GM23338 (cell line): ENCODE data around the gene RNGTT.

ENCODE experiments used
- EZH2 ChIP-seq: fragments of 200-600 bp; sonication (generic); IDR thresholded peaks from one replicate; pipeline ENCODE4 v1.8.0; 2017; ENCODE audit warnings: antibody characterized with exemption, mild to moderate bottlenecking, low read depth; ENCODE audit not compliant: unreplicated experiment
- JUNB ChIP-seq: IDR thresholded peaks from one replicate; pipeline ENCODE4 v1.6.1; 2016; ENCODE audit warnings: antibody characterized with exemption; ENCODE audit not compliant: unreplicated experiment
- POLR2AphosphoS5 ChIP-seq: IDR thresholded peaks from 2 replicates; pipeline ENCODE4 v1.6.1; 2016; ENCODE audit warnings: antibody characterized with exemption, low read depth
- TF ChIP-seq, protein P1 (sequence below), 2 experiments: fragments of 200-600 bp in 1 of 2; sonication (generic) in 1 of 2; conservative IDR thresholded peaks; 2 replicates each; pipeline versions ENCODE4 v1.5.1 to v1.6.1; 2016 to 2017; ENCODE audit warnings: antibody characterized with exemption in 2 of 2, low read depth in 2 of 2, mild to moderate bottlenecking in 2 of 2, moderate library complexity in 1 of 2
- TF ChIP-seq, protein P2 (sequence below): fragments of 250-450 bp; sonication (Bioruptor Pico); IDR thresholded peaks from 2 replicates; pipeline ENCODE4 v1.5.0; 2020; ENCODE audit warnings: mild to moderate bottlenecking, moderate library complexity
- TF ChIP-seq, protein P3 (sequence below): IDR thresholded peaks from one replicate; pipeline ENCODE4 v1.6.1; 2018; ENCODE audit warnings: antibody characterized with exemption; ENCODE audit not compliant: unreplicated experiment

- no peak for TF ChIP-seq JUNB
- TF ChIP-seq, protein P1, sequence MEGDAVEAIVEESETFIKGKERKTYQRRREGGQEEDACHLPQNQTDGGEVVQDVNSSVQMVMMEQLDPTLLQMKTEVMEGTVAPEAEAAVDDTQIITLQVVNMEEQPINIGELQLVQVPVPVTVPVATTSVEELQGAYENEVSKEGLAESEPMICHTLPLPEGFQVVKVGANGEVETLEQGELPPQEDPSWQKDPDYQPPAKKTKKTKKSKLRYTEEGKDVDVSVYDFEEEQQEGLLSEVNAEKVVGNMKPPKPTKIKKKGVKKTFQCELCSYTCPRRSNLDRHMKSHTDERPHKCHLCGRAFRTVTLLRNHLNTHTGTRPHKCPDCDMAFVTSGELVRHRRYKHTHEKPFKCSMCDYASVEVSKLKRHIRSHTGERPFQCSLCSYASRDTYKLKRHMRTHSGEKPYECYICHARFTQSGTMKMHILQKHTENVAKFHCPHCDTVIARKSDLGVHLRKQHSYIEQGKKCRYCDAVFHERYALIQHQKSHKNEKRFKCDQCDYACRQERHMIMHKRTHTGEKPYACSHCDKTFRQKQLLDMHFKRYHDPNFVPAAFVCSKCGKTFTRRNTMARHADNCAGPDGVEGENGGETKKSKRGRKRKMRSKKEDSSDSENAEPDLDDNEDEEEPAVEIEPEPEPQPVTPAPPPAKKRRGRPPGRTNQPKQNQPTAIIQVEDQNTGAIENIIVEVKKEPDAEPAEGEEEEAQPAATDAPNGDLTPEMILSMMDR (conservative IDR thresholded peaks at IDR 0.05; ENCODE audit: low read depth in 2 of 2): peak; percentile 59 to 67
- TF ChIP-seq, protein P2, sequence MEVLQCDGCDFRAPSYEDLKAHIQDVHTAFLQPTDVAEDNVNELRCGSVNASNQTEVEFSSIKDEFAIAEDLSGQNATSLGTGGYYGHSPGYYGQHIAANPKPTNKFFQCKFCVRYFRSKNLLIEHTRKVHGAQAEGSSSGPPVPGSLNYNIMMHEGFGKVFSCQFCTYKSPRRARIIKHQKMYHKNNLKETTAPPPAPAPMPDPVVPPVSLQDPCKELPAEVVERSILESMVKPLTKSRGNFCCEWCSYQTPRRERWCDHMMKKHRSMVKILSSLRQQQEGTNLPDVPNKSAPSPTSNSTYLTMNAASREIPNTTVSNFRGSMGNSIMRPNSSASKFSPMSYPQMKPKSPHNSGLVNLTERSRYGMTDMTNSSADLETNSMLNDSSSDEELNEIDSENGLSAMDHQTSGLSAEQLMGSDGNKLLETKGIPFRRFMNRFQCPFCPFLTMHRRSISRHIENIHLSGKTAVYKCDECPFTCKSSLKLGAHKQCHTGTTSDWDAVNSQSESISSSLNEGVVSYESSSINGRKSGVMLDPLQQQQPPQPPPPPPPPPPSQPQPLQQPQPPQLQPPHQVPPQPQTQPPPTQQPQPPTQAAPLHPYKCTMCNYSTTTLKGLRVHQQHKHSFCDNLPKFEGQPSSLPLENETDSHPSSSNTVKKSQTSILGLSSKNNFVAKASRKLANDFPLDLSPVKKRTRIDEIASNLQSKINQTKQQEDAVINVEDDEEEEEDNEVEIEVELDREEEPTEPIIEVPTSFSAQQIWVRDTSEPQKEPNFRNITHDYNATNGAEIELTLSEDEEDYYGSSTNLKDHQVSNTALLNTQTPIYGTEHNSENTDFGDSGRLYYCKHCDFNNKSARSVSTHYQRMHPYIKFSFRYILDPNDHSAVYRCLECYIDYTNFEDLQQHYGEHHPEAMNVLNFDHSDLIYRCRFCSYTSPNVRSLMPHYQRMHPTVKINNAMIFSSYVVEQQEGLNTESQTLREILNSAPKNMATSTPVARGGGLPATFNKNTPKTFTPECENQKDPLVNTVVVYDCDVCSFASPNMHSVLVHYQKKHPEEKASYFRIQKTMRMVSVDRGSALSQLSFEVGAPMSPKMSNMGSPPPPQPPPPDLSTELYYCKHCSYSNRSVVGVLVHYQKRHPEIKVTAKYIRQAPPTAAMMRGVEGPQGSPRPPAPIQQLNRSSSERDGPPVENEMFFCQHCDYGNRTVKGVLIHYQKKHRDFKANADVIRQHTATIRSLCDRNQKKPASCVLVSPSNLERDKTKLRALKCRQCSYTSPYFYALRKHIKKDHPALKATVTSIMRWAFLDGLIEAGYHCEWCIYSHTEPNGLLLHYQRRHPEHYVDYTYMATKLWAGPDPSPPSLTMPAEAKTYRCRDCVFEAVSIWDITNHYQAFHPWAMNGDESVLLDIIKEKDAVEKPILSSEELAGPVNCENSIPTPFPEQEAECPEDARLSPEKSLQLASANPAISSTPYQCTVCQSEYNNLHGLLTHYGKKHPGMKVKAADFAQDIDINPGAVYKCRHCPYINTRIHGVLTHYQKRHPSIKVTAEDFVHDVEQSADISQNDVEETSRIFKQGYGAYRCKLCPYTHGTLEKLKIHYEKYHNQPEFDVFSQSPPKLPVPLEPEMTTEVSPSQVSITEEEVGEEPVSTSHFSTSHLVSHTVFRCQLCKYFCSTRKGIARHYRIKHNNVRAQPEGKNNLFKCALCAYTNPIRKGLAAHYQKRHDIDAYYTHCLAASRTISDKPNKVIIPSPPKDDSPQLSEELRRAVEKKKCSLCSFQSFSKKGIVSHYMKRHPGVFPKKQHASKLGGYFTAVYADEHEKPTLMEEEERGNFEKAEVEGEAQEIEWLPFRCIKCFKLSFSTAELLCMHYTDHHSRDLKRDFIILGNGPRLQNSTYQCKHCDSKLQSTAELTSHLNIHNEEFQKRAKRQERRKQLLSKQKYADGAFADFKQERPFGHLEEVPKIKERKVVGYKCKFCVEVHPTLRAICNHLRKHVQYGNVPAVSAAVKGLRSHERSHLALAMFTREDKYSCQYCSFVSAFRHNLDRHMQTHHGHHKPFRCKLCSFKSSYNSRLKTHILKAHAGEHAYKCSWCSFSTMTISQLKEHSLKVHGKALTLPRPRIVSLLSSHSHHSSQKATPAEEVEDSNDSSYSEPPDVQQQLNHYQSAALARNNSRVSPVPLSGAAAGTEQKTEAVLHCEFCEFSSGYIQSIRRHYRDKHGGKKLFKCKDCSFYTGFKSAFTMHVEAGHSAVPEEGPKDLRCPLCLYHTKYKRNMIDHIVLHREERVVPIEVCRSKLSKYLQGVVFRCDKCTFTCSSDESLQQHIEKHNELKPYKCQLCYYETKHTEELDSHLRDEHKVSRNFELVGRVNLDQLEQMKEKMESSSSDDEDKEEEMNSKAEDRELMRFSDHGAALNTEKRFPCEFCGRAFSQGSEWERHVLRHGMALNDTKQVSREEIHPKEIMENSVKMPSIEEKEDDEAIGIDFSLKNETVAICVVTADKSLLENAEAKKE (CRISPR knock-in tag): no peak
- TF ChIP-seq, protein P3, sequence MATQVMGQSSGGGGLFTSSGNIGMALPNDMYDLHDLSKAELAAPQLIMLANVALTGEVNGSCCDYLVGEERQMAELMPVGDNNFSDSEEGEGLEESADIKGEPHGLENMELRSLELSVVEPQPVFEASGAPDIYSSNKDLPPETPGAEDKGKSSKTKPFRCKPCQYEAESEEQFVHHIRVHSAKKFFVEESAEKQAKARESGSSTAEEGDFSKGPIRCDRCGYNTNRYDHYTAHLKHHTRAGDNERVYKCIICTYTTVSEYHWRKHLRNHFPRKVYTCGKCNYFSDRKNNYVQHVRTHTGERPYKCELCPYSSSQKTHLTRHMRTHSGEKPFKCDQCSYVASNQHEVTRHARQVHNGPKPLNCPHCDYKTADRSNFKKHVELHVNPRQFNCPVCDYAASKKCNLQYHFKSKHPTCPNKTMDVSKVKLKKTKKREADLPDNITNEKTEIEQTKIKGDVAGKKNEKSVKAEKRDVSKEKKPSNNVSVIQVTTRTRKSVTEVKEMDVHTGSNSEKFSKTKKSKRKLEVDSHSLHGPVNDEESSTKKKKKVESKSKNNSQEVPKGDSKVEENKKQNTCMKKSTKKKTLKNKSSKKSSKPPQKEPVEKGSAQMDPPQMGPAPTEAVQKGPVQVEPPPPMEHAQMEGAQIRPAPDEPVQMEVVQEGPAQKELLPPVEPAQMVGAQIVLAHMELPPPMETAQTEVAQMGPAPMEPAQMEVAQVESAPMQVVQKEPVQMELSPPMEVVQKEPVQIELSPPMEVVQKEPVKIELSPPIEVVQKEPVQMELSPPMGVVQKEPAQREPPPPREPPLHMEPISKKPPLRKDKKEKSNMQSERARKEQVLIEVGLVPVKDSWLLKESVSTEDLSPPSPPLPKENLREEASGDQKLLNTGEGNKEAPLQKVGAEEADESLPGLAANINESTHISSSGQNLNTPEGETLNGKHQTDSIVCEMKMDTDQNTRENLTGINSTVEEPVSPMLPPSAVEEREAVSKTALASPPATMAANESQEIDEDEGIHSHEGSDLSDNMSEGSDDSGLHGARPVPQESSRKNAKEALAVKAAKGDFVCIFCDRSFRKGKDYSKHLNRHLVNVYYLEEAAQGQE: no peak
- no peak for TF ChIP-seq EZH2
- TF ChIP-seq POLR2AphosphoS5: no peak
These were observed 333.5 kb downstream of the RNGTT start for GRCh38 chr6:88629838-88630494.
